Measurements from ENCODE around the gene TEX48.

The TEX48 gene

DNA sequence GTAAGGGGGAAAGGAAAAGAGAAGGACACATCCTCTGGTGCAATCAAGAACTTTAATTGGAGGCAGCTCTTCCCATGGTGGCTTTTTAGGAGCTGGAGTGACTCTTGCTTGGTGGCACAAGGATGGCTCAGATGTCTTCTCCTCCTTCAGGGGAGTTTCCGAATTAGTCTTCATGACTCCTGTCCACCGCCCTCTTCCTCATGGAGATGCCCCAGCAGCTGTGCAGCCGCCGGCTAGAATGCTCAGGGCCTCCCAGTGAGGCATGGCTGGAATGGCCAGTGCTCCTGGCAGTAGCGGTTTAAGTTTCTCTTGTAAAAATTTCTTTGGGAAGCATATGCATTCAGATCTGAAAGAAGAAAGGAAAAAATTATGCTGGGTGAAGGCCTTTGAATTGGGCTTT, 15.6 kb downstream of the TEX48 start:
- DNase-seq: no peak

GRCh38 chr9:114664181-114664580, 17.8 kb downstream of the TEX48 start:
- no peak for DNase-seq

DNA sequence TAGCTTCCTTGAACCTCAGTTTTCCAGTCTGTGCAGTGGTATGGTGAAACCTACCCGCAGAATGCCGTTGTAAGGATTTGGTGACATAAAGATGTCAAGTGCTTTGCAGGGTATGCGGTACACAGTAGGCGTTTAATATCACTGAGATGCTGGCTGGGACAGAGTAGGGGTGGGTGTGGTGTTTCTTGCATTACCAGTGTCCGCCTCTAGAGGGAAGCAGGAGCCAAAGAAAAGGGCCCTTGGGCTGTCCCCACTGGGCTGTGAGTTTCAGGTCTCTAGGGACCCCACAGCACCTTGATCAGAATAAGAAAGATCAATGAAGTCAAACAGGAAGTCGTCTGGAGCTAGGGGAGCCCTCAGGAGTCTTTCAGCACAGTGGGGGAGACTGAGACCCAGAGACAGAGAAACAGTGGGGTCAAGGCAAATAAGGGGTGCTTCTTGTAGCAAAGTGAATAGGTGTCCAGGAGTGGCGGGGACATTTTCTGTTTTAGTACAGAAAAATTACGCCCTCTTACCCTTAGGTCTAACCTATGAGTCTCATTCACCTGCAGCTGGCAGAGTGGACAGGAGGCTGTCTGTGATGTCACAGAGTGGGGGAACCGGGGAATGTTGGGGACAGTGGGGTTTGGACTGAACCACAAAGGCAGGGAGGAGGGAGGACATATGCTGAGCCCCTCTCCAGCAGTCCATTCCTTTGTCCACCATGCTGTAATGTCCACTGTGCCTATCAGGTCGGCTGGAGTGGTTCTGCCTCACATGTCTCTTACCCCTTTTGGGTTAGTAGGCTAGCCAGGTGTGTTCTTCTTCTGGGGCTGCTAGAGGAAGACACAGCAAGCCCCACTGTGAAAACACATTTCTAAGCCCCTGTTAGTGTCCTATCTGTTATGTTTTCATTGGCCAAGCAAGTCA, 19.7 kb downstream of the TEX48 start:
- no peak for DNase-seq

DNA sequence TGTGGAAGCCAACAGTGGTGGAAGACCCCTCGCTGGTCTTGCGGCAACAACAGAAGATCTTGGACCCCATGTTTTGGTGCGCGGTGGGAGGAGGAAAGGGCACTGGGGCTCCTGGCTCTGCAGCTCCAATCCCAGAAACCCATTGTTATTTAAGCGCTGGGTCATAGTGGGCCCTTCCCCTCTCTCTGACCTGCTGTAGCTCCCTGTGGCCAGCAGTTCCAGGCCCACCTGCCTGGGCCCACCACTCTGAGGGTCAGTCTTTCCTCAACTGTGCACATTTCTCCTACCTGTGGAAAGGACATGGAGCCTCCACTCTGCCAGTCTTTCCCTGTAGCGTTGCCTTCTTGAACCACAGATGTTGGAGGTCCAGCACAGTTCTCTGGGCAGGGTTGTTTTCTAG, 24.3 kb downstream of the TEX48 start, which contains the start of gene TEX53:
Gene TEX53 (minus strand): TSS at position 101 of the 400 bp plus-strand sequence. CDS start 31 bp downstream, at position 70.
- DNase-seq: no peak

GRCh38 chr9:114656301-114656700, 25.7 kb downstream of the TEX48 start:
- DNase-seq: no peak

GRCh38 chr9:114655689-114656088, 26.3 kb downstream of the TEX48 start:
- DNase-seq: no peak

DNA sequence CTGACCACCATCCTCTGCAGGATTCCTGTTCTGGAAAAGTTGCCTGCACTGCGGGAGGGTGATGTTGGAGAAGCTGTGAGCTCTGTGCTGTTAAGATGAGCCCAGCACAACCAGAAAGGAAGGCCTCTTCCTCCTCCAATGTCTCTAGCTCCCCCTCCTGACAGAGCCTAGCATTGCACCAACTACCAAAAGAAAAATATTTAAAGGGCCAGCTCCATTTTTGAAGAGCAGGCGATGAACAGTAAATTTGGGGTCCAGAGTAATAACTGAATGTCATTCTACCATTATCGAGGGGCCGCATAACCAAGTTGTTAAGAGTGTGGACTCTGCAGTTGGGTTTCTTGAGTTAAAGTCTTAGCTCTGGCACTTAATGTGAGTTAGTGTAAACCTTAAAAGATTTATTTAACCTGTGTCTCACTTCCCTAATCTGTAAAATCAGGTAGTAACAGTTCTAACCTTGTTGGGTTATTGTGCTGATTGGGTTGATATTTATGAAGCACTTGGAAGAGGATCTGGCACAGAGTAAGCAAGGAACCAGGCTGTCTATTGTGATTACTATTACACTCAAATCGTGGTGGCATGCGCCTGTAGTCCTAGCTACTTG, 28.3 kb downstream of the TEX48 start:
- DNase-seq: no peak

DNA sequence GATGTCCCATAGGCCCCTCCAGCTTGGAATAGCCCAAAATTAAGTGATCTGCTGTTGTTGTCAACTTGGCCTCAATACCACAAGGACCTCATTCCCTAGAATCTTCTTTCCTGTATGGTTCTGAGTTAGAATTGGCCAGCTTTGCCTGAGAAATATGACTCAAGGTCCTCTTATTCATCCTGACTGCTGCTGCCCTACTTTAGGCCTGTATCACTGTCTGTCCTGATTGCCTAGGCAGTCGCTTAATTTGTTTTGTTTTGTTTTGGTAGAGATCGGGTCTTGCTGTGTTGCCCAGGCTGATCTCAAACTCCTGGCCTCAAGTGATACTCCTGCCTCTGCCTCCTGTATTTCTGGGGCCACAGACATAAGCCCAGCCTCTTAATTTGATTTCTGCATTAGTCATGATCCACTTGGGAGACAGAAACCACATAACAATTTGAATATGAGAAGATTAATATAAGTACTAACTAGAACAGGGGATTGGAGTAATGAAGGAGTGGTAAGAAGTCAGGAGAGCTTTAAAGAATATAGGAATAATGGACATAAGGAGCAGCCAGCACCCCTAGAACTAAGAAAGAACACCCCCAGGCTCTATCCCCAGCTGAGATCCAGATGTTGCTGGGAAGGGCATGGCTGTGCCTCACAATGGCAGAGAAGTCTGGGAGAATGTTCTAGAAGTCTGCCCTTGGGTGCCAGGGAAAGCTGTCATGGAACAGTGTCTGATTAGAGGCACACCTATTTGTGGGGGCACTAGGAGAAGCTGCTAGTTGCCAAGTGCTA, 29.0 kb downstream of the TEX48 start:
- no peak for DNase-seq

DNA sequence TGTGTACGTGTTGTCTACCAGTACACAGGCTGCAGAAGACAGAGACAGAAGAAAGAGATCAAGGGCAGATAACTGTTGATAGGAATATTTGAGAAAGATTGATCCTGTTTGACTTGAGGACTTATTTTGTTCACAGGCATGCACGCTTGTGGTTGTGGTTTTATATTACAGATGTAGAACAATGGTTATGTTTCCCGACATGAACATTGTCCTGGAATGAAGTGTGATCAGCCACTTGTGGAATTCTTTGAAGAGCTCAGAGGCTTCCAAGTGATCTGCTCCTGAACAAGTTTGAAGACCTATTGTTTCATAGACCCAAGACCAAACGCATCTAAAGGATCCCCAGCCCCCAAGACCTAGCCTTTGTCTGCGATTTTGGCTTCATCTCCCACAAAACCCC, 38.1 kb downstream of the TEX48 start:
- no peak for DNase-seq

GRCh38 chr9:114643001-114643400, 39.0 kb downstream of the TEX48 start:
- no peak for DNase-seq

DNA sequence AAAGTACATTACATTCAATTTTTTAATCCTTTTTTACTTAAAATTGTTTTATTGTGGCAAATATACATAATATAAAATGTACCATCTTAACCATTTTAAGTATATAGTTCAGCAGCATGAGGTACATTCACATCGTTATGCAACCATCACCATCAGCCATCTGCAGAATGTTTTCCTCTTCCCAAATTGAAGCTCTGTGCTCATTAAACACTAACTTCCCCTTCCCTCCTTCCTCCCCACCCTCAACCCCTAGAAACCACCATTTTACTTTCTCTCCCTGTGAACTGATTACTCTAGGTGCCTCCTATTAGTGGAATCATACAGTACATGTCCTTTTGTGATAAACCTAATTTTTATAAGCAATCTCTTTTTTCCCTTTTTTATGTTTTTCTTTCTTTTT, 40.0 kb downstream of the TEX48 start:
- no peak for DNase-seq

- DNase-seq: no peak
These were observed 43.6 kb downstream of the TEX48 start for GRCh38 chr9:114638404-114638803.

GRCh38 chr9:114634387-114634786, 47.6 kb downstream of the TEX48 start:
- no peak for DNase-seq

- DNase-seq: no peak
These were observed 48.4 kb downstream of the TEX48 start for GRCh38 chr9:114633438-114634089.

DNA sequence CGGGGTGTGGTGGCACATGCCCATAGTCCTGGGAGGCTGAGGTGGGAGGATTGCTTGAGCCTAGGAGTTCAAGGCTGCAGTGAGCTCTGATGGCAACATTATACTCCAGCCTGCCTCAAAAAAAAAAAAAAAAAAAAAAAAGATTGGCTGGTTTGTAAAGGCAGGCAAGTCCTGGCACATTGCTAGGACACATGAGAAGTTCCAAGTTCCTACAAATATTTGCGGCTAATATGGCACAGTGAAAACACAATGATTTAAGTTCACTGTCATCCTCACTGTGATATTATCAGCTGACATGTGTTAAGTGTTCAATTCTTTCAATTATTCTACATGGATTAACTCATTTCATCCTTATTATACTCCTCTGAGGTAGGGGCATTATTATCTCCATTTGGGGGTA, 50.8 kb downstream of the TEX48 start:
- no peak for DNase-seq

DNA sequence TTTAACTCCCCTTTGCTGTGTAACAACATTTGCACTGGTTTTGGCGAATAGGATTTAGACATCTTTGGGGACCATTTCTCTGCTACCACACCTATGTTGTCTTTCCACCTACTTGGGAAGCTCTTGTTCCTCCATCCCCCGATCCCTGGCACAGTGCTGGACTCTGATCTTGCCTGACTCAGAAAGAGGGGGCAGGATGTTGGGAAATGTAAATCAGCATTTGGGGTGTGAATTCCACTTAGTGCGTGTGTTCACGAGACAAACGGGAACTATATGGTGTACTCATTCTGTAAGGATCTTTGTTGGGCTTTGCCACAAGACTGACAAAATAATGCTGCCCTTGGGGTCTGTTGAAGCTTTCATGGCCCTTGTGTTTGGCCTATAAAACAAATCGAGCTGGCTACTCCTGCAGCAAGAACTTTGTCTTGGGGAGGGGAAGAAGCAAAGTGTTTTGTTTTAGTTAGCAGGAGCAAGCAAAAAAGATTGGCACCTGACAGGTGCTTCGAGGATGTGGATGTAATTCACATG, 52.4 kb downstream of the TEX48 start:
- DNase-seq: no peak

GRCh38 chr9:114627553-114627952, 54.4 kb downstream of the TEX48 start:
- no peak for DNase-seq

DNA sequence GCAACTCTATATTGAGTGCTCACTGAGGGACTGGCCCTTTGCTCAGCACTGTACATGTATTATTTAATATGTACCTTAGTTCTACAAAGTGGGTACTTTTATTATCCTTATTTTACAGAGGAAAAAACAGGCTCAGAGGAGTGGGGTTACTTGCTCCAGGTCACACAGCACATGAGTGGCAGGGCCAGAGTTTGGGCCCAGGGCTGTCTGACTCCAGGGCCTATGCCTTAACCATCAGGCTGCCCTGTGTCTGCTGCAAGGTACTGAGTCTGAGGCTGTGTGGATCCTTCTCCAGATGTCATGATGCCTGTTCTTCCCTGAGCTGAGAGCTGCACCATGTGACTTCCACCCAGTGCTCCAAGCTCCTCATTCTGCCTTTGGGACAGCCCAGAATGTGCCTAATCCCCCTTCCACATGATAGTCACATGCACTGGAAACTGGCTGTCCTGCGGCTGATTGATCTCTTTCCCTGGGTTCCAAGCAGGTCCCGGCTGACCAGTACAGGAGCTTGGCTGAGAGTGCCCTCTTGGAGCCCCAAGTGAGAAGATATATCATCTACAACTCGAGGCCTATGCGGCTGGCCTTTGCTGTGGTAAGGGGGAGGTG, 55.5 kb downstream of the TEX48 start:
- DNase-seq: no peak

DNA sequence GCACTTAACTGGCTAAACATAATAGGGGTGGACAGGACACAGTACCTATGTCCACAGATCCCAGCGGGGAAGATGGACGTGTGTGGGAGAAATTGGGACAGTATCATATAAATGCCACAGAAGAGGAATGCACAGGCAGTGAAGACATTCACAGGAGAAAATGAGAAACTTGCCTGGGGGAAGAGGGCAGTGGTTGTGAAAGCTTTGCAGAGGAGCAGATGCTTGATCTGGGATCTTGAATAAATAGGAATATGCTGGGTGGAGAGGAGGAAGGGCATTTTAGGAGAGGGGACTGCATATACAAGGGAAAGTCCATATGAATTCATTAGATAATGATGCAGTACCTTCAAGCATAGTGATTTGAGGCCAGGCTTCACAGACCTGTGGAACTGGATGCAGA, 57.3 kb downstream of the TEX48 start:
- DNase-seq: no peak

DNA sequence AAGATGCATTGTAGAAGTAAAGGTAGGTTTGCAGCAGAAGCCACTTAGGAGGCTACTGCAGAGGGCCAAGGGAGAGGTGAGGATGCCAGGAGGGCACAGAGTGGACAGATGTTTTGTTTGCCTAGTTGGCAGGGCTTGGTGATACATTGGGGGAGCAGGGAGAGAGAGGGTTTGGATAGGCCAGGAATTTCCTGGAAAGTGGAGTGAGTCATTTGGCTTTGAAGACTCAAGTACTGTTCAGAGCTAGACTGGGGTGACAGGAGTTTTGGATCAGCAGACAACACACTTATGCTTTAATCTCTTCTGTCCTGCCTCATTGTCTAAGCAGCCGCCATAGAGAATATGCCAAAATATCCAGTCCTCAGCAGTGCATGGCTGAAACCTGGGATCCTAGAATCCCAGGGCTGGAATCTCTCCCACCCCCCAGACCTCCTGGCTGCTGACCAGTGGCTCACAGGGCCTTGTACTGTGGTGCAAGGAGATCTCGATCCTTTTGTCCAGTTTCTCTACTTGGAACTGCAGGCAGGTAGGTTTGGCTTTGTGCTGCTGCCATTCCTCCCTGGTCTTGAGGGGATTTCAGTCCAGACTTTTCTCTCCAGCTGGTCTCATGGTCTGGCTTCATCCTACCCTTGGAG, 59.9 kb downstream of the TEX48 start:
- no peak for DNase-seq

DNA sequence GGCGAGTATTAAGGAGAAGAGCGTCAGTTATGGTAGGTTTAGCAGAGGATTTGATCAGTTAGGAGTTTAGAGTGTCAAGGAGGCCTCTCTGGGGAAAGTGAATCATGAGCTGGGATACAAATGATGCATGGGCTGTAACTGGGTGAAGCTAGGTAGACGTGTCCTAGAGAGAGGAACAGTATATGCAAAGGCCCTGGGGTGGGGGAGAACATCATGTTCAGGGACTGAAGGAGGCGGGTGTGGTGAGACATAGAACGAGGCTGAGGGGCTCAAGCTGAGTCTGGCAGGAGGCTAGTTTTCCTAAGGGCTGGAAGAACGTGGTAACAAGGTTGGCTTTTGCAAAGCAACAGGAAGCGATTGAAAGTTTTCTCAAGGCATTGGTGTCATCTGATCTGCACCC, 60.4 kb downstream of the TEX48 start:
- no peak for DNase-seq

Measured in activated gamma-delta T cell (primary cell).